ENCODE measurements around the gene SLC5A10.

The SLC5A10 gene

GRCh38 chr17:18964550-18964949 is 12.6 kb downstream of the SLC5A10 start:
- DNase-seq (ENCODE audit: low spot score): no peak

- no peak for DNase-seq (ENCODE audit: low spot score)
Observed at GRCh38 chr17:18965530-18966236, 13.7 kb downstream of the SLC5A10 start.

- no peak for DNase-seq (ENCODE audit: low spot score)
Observed at GRCh38 chr17:18966831-18967624, 15.1 kb downstream of the SLC5A10 start.

- DNase-seq (ENCODE audit: low spot score): no peak
Observed at GRCh38 chr17:18967916-18968315, 16.0 kb downstream of the SLC5A10 start.

GRCh38 chr17:18968345-18968744 is 16.4 kb downstream of the SLC5A10 start:
- DNase-seq (ENCODE audit: low spot score): no peak

- no peak for DNase-seq (ENCODE audit: low spot score)
Observed at GRCh38 chr17:18968945-18969887, 17.3 kb downstream of the SLC5A10 start.

GRCh38 chr17:18970582-18971480 is 18.9 kb downstream of the SLC5A10 start:
- DNase-seq (ENCODE audit: low spot score): no peak

GRCh38 chr17:18971801-18972200 is 19.8 kb downstream of the SLC5A10 start:
- no peak for DNase-seq (ENCODE audit: low spot score)

- DNase-seq (ENCODE audit: low spot score): no peak
Observed at GRCh38 chr17:18974407-18975149, 22.6 kb downstream of the SLC5A10 start.

GRCh38 chr17:18975597-18975996 is 23.6 kb downstream of the SLC5A10 start:
- DNase-seq (ENCODE audit: low spot score): no peak

- DNase-seq (ENCODE audit: low spot score): no peak
Observed at GRCh38 chr17:18976201-18976600, 24.2 kb downstream of the SLC5A10 start.

- no peak for DNase-seq (ENCODE audit: low spot score)
Observed at GRCh38 chr17:18977021-18977420, 25.1 kb downstream of the SLC5A10 start.

- no peak for DNase-seq (ENCODE audit: low spot score)
Observed at GRCh38 chr17:18977646-18978045, 25.7 kb downstream of the SLC5A10 start.

GRCh38 chr17:18978050-18978449 is 26.1 kb downstream of the SLC5A10 start:
- no peak for DNase-seq (ENCODE audit: low spot score)

- no peak for DNase-seq (ENCODE audit: low spot score)
Observed at GRCh38 chr17:18978655-18979054, 26.7 kb downstream of the SLC5A10 start.

- no peak for DNase-seq (ENCODE audit: low spot score)
Observed at GRCh38 chr17:18980682-18981334, 28.8 kb downstream of the SLC5A10 start.

GRCh38 chr17:18981335-18981641 is 29.3 kb downstream of the SLC5A10 start:
- DNase-seq (ENCODE audit: low spot score): no peak

GRCh38 chr17:18981642-18982424 is 29.9 kb downstream of the SLC5A10 start:
- no peak for DNase-seq (ENCODE audit: low spot score)
